ENCODE measurements around the gene RPAIN. TPM values are rescaled to one million over a fixed set of nuclear protein-coding genes. Genes with fewer than 3 reads are reported as not detected.
A peak's percentile ranks its signal among the peaks of the same experiment; 100 is the strongest.
"Not testable (repeated sequence)": the region's sequence is repeated elsewhere in the genome, so short reads cannot be mapped to it uniquely, and the experiment has no call there.

The RPAIN gene
- total and polyA plus RNA-seq, 4 experiments from 2014 or later: 32.2 to 84.9 (median 60.8) TPM

GRCh38 chr17:5435781-5436315 is 15.9 kb downstream of the RPAIN start:
- CTCF ChIA-PET (ENCODE audit: partially characterized antibody): interaction anchor here (0.6 to 1.1 kb wide), 4 partner anchors 15 to 313 kb away, joined by 3 to 4 read pairs (median 3); no protein-coding TSS in a partner anchor
- peaks cover 34% of the 10 kb centered on the region for H3K4me1 ChIP-seq (ENCODE audit: insufficient read depth, low read length)
- H3K27ac ChIP-seq (ENCODE audit: low read depth, low read length); POLR2A ChIA-PET (ENCODE audit: partially characterized antibody); H3K9me3 Mint-ChIP-seq; H3K27me3 Mint-ChIP-seq; H3K9me3 ChIP-seq (ENCODE audit: control insufficient read depth in 1 of 2, low read length in 2 of 2); H3K27me3 ChIP-seq (ENCODE audit: insufficient read depth, low read length); intact Hi-C loops (cut with micrococcal nuclease); H3K4me3 ChIP-seq (ENCODE audit: low read length in 2 of 2): not testable (repeated sequence)
- peaks cover 45 to 70% of the 10 kb centered on the region in 2 donors for H3K36me3 Mint-ChIP-seq
- H3K27ac Mint-ChIP-seq: peak overlapping the region; percentile 4 to 89 (median 79)
- DNase-seq: peak in 2 of 5 donors; percentile 10 to 47
- H3K36me3 ChIP-seq (ENCODE audit: insufficient read depth, low read length): peaks cover 48% of the 10 kb centered on the region
- peak overlapping the region in 5 of 8 donors; percentile 9 to 59 (median 25) for H3K4me3 Mint-ChIP-seq
- peaks cover 21 to 47% (median 30%) of the 10 kb centered on the region in 4 donors for H3K4me1 Mint-ChIP-seq

GRCh38 chr17:5437721-5438317 is 17.8 kb downstream of the RPAIN start:
- Histone ChIP-seq H3K36me3 (ENCODE audit: insufficient read depth, low read length) (peaks cover 30% of the 10 kb centered on the region), H3K27me3 (ENCODE audit: insufficient read depth, low read length) (no peaks in the 10 kb centered on the region), H3K9me3 (ENCODE audit: control insufficient read depth in 1 of 2, low read length in 2 of 2) (no peaks in the 10 kb centered on the region), H3K4me1 (ENCODE audit: insufficient read depth, low read length) (peaks cover 34% of the 10 kb centered on the region), H3K4me3 (ENCODE audit: low read length in 2 of 2) (peak overlapping the region; percentile 8 to 68), H3K27ac (ENCODE audit: low read depth, low read length) (peak overlapping the region; percentile 80)
- ChIA-PET POLR2A (ENCODE audit: partially characterized antibody) (interaction anchor here (1.1 to 4.9 kb wide), 3 partner anchors 10 to 31 kb away, joined by 3 to 56 read pairs (median 5); partner anchors contain the start of genes DHX33, NUP88 and RPAIN), CTCF (ENCODE audit: partially characterized antibody) (interaction anchor here (0.5 to 4.0 kb wide), 4 partner anchors 9 to 376 kb away, joined by 3 to 26 read pairs (median 15); no protein-coding TSS in a partner anchor)
- H3K4me1 Mint-ChIP-seq: peaks cover 21 to 47% (median 30%) of the 10 kb centered on the region in 4 donors
- peak overlapping the region; percentile 77 to 92 (median 89) for H3K27ac Mint-ChIP-seq
- intact Hi-C loops (cut with micrococcal nuclease): no loop called here
- H3K9me3 Mint-ChIP-seq: no peaks in the 10 kb centered on the region
- H3K4me3 Mint-ChIP-seq: peak overlapping the region; percentile 83 to 94 (median 86)
- peak in 1 of 5 donors; percentile 50 for DNase-seq
- H3K36me3 Mint-ChIP-seq: peaks cover 31 to 53% of the 10 kb centered on the region in 2 donors
- H3K27me3 Mint-ChIP-seq: no peaks in the 10 kb centered on the region

- peaks cover 24 to 51% of the 10 kb centered on the region in 2 donors for H3K36me3 Mint-ChIP-seq
- peaks cover 21 to 47% (median 30%) of the 10 kb centered on the region in 4 donors for H3K4me1 Mint-ChIP-seq
- intact Hi-C loops (cut with micrococcal nuclease): loop anchor here (1.0 kb wide), 6 partner anchors 20 to 983 kb away; partner anchors contain the start of genes DERL2, MIS12, NUP88 and ZNF594
- Histone ChIP-seq H3K9me3 (ENCODE audit: control insufficient read depth in 1 of 2, low read length in 2 of 2) (no peaks in the 10 kb centered on the region), H3K4me3 (ENCODE audit: low read length in 2 of 2) (peak within 1 kb of the TSS; percentile 68 to 74), H3K4me1 (ENCODE audit: insufficient read depth, low read length) (peaks cover 34% of the 10 kb centered on the region), H3K36me3 (ENCODE audit: insufficient read depth, low read length) (peaks cover 26% of the 10 kb centered on the region), H3K27ac (ENCODE audit: low read depth, low read length) (peak within 1 kb of the TSS; percentile 80), H3K27me3 (ENCODE audit: insufficient read depth, low read length) (no peaks in the 10 kb centered on the region)
- peak within 1 kb of the TSS; percentile 83 to 94 (median 88) for H3K4me3 Mint-ChIP-seq
- H3K9me3 Mint-ChIP-seq: no peaks in the 10 kb centered on the region
- H3K27me3 Mint-ChIP-seq: no peaks in the 10 kb centered on the region
- ChIA-PET POLR2A (ENCODE audit: partially characterized antibody) (interaction anchor here (0.9 to 4.9 kb wide), 9 partner anchors 11 to 247 kb away, joined by 3 to 56 read pairs (median 4); partner anchors contain the start of genes DERL2, DHX33, MIS12 and NUP88), CTCF (ENCODE audit: partially characterized antibody) (interaction anchor here (0.6 to 4.0 kb wide), 25 partner anchors 10 to 246 kb away, joined by 3 to 26 read pairs (median 4); partner anchors contain the start of genes DERL2, DHX33, MIS12 and NUP88)
- peak; percentile 91 to 93 (median 92) for DNase-seq
- peak within 1 kb of the TSS; percentile 91 to 98 (median 95) for H3K27ac Mint-ChIP-seq
Measured at GRCh38 chr17:5438716-5439445, 18.9 kb downstream of the RPAIN start, which contains the start of gene C1QBP. C1QBP (minus strand) TSS chr17:5439155; CDS start chr17:5439073, 82 bp downstream.

GRCh38 chr17:5439446-5439764 is 19.4 kb downstream of the RPAIN start:
- H3K4me1 Mint-ChIP-seq: peaks cover 21 to 47% (median 30%) of the 10 kb centered on the region in 4 donors
- intact Hi-C loops (cut with micrococcal nuclease): loop anchor here (1.0 kb wide), 6 partner anchors 20 to 983 kb away; partner anchors contain the start of genes DERL2, MIS12, NUP88 and ZNF594
- H3K27ac Mint-ChIP-seq: peak overlapping the region; percentile 91 to 98 (median 95)
- no peaks in the 10 kb centered on the region for H3K9me3 Mint-ChIP-seq
- DNase-seq: no peak
- peaks cover 28 to 52% of the 10 kb centered on the region in 2 donors for H3K36me3 Mint-ChIP-seq
- Histone ChIP-seq H3K9me3 (ENCODE audit: control insufficient read depth in 1 of 2, low read length in 2 of 2) (no peaks in the 10 kb centered on the region), H3K36me3 (ENCODE audit: insufficient read depth, low read length) (peaks cover 28% of the 10 kb centered on the region), H3K4me1 (ENCODE audit: insufficient read depth, low read length) (peaks cover 34% of the 10 kb centered on the region), H3K27me3 (ENCODE audit: insufficient read depth, low read length) (no peaks in the 10 kb centered on the region), H3K4me3 (ENCODE audit: low read length in 2 of 2) (peak overlapping the region in 1 of 2 donors; percentile 68), H3K27ac (ENCODE audit: low read depth, low read length) (peak overlapping the region; percentile 80)
- H3K27me3 Mint-ChIP-seq: no peaks in the 10 kb centered on the region
- peak overlapping the region; percentile 83 to 94 (median 88) for H3K4me3 Mint-ChIP-seq
- POLR2A ChIA-PET (ENCODE audit: partially characterized antibody): interaction anchor here (0.9 to 4.9 kb wide), 8 partner anchors 17 to 248 kb away, joined by 3 to 56 read pairs (median 6); partner anchors contain the start of genes DERL2, DHX33, MIS12 and NUP88
- CTCF ChIA-PET (ENCODE audit: partially characterized antibody): interaction anchor here (0.6 to 4.0 kb wide), 25 partner anchors 10 to 247 kb away, joined by 3 to 26 read pairs (median 4); partner anchors contain the start of genes DERL2, DHX33, MIS12 and NUP88

- no peak overlapping the region for H3K4me3 Mint-ChIP-seq
- H3K9me3 ChIP-seq (ENCODE audit: control insufficient read depth in 1 of 2, low read length in 2 of 2): no peaks in the 10 kb centered on the region
- H3K36me3 ChIP-seq (ENCODE audit: insufficient read depth, low read length): peaks cover 21% of the 10 kb centered on the region
- POLR2A ChIA-PET (ENCODE audit: partially characterized antibody): no interaction called here
- peaks cover 22 to 38% of the 10 kb centered on the region in 2 donors for H3K36me3 Mint-ChIP-seq
- intact Hi-C loops (cut with micrococcal nuclease): no loop called here
- no peak overlapping the region for H3K4me3 ChIP-seq (ENCODE audit: low read length in 2 of 2)
- no peak overlapping the region for H3K27ac ChIP-seq (ENCODE audit: low read depth, low read length)
- no peaks in the 10 kb centered on the region for H3K27me3 ChIP-seq (ENCODE audit: insufficient read depth, low read length)
- H3K27ac Mint-ChIP-seq: peak overlapping the region in 1 of 7 donors; percentile 17
- peaks cover 4 to 13% (median 7%) of the 10 kb centered on the region in 4 donors for H3K4me1 Mint-ChIP-seq
- CTCF ChIA-PET (ENCODE audit: partially characterized antibody): no interaction called here
- no peaks in the 10 kb centered on the region for H3K9me3 Mint-ChIP-seq
- no peaks in the 10 kb centered on the region for H3K27me3 Mint-ChIP-seq
- DNase-seq: no peak
- peaks cover 7% of the 10 kb centered on the region for H3K4me1 ChIP-seq (ENCODE audit: insufficient read depth, low read length)
Measured at GRCh38 chr17:5443728-5444127, 23.7 kb downstream of the RPAIN start.

- ChIA-PET CTCF (ENCODE audit: partially characterized antibody) (no interaction called here), POLR2A (ENCODE audit: partially characterized antibody) (no interaction called here)
Measured at GRCh38 chr17:5444209-5444608, 24.2 kb downstream of the RPAIN start.

More at GRCh38 chr17:5444209-5444608, 24.2 kb downstream of the RPAIN start:
- H3K27me3 Mint-ChIP-seq: no peaks in the 10 kb centered on the region
- intact Hi-C loops (cut with micrococcal nuclease): no loop called here
- no peaks in the 10 kb centered on the region for H3K9me3 ChIP-seq (ENCODE audit: control insufficient read depth in 1 of 2, low read length in 2 of 2)
- H3K27ac Mint-ChIP-seq: no peak overlapping the region
- peaks cover 3 to 11% (median 6%) of the 10 kb centered on the region in 4 donors for H3K4me1 Mint-ChIP-seq
- H3K9me3 Mint-ChIP-seq: no peaks in the 10 kb centered on the region
- peaks cover 5% of the 10 kb centered on the region for H3K4me1 ChIP-seq (ENCODE audit: insufficient read depth, low read length)
- peaks cover 21% of the 10 kb centered on the region for H3K36me3 ChIP-seq (ENCODE audit: insufficient read depth, low read length)
- H3K4me3 ChIP-seq (ENCODE audit: low read length in 2 of 2): no peak overlapping the region
- H3K27ac ChIP-seq (ENCODE audit: low read depth, low read length): no peak overlapping the region
- H3K4me3 Mint-ChIP-seq: no peak overlapping the region
- peaks cover 25 to 39% of the 10 kb centered on the region in 2 donors for H3K36me3 Mint-ChIP-seq
- DNase-seq: no peak
- H3K27me3 ChIP-seq (ENCODE audit: insufficient read depth, low read length): no peaks in the 10 kb centered on the region
